Endothelial cell of umbilical vein (primary cell): ENCODE measurements around the gene SPON1. TPM values are rescaled to one million over a fixed set of nuclear protein-coding genes. Genes with fewer than 3 reads are reported as not detected.
A peak's percentile ranks its signal among the peaks of the same experiment; 100 is the strongest.

Source experiments
- BruUV-seq: library from RNA; stranded (reverse); fragments of 400-500 nt; replicated peaks from 2 replicates; lab custom pipeline; 2021; lab: Mats Ljungman, UMichigan
- CTCF ChIA-PET: fragments of 300-600, 350-600 bp; sonication (Branson Sonifier 250); formaldehyde crosslinking; loops from one replicate; lab custom pipeline; 2021; ENCODE audit warnings: antibody characterized with exemption, inconsistent platforms; lab: Charles Lee
- POLR2A ChIA-PET: fragments of 300-600, 350-600 bp; sonication (Branson Sonifier 250); formaldehyde crosslinking; loops from one replicate; lab custom pipeline; 2021; ENCODE audit warnings: antibody characterized with exemption, inconsistent platforms; lab: Charles Lee
- DNase-seq: peaks from one replicate; pipeline ENCODE4 v3.0.0-alpha.2; 2011; ENCODE audit warnings: low read depth, low spot score
- FAIRE-seq: peaks from 2 replicates; lab custom pipeline; 2011; peaks lifted over from hg19 to GRCh38; lab: Jason Lieb, UNC
- H2AFZ ChIP-seq: 2 replicates; pipeline ENCODE4 v1.6.0; 2012; ENCODE audit warnings: low read depth, low read length, control low read depth, inconsistent platforms
- H3K27ac ChIP-seq: 2 replicates; pipeline ENCODE4 v1.5.1; 2011; ENCODE audit warnings: low read depth, mild to moderate bottlenecking, control low read depth, low read length, moderate library complexity; ENCODE audit not compliant: insufficient read depth
- H3K27me3 ChIP-seq, 2 experiments: 2 replicates each; pipeline versions ENCODE4 v1.6.0 to v1.6.1; 2011; ENCODE audit warnings: low read length in 2 of 2, mixed read lengths in 1 of 2; ENCODE audit not compliant: control insufficient read depth in 2 of 2, insufficient read depth in 2 of 2
- H3K36me3 ChIP-seq, 2 experiments: 2 replicates in 1 of 2; 3 replicates in 1 of 2; pipeline ENCODE4 v1.5.1; 2011; ENCODE audit warnings: low read length in 2 of 2, mild to moderate bottlenecking in 1 of 2, moderate library complexity in 1 of 2; ENCODE audit not compliant: control insufficient read depth in 2 of 2, insufficient read depth in 2 of 2; ENCODE audit errors: extremely low read depth in 1 of 2
- H3K4me1 ChIP-seq: 3 replicates; pipeline ENCODE4 v1.5.1; 2011; ENCODE audit warnings: mild to moderate bottlenecking, low read length; ENCODE audit not compliant: control insufficient read depth, insufficient read depth; ENCODE audit errors: extremely low read depth
- H3K4me2 ChIP-seq: 2 replicates; pipeline ENCODE4 v1.6.1; 2011; ENCODE audit warnings: low read length, control low read depth, mixed read lengths; ENCODE audit not compliant: insufficient read depth
- H3K4me3 ChIP-seq, 3 experiments: fragments of 200-600 bp in 1 of 3; sonication (generic), shearing (Covaris generic) in 1 of 3; replicated peaks in 1 of 3; 2 replicates each; pipeline ENCODE4 v1.5.1; 2011 to 2016; ENCODE audit warnings: control low read depth in 3 of 3, low read length in 3 of 3, mild to moderate bottlenecking in 2 of 3, inconsistent platforms in 1 of 3, low read depth in 1 of 3, moderate library complexity in 1 of 3; ENCODE audit not compliant: insufficient read depth in 1 of 3
- H3K79me2 ChIP-seq: 2 replicates; pipeline ENCODE4 v1.6.0; 2012; ENCODE audit warnings: low read length, inconsistent platforms; ENCODE audit not compliant: control insufficient read depth, insufficient read depth
- H3K9ac ChIP-seq: replicated peaks from 2 replicates; pipeline ENCODE3; 2011; ENCODE audit warnings: low read length, control low read depth; ENCODE audit not compliant: insufficient read depth; ENCODE audit errors: extremely low read depth
- H3K9me1 ChIP-seq: replicated peaks from 3 replicates; pipeline ENCODE4 v1.6.0; 2011; ENCODE audit warnings: mild to moderate bottlenecking, low read length; ENCODE audit not compliant: control insufficient read depth, insufficient read depth; ENCODE audit errors: extremely low read depth
- H3K9me3 ChIP-seq: replicated peaks from 2 replicates; pipeline ENCODE4 v1.5.1; 2012; ENCODE audit warnings: low read length, inconsistent platforms; ENCODE audit not compliant: control insufficient read depth, insufficient read depth
- H4K20me1 ChIP-seq: replicated peaks from 2 replicates; pipeline ENCODE3; 2011; ENCODE audit warnings: mild to moderate bottlenecking, low read length; ENCODE audit not compliant: control insufficient read depth, insufficient read depth; ENCODE audit errors: extremely low read depth
- EZH2 ChIP-seq: IDR thresholded peaks from 2 replicates; pipeline ENCODE4 v1.6.1; 2012; ENCODE audit warnings: borderline replicate concordance, low read depth, mild to moderate bottlenecking, moderate library complexity, low read length, inconsistent platforms; ENCODE audit not compliant: severe bottlenecking
- FOS ChIP-seq: IDR thresholded peaks from 2 replicates; pipeline ENCODE4 v1.6.1; 2011; ENCODE audit warnings: mild to moderate bottlenecking, low read length, moderate library complexity, borderline replicate concordance; ENCODE audit not compliant: insufficient read depth
- GATA2 ChIP-seq: IDR thresholded peaks from 2 replicates; pipeline ENCODE4 v1.7.0; 2011; ENCODE audit warnings: low read depth, mild to moderate bottlenecking, moderate library complexity, mixed read lengths, low read length; ENCODE audit not compliant: insufficient read length, insufficient read depth
- JUN ChIP-seq: IDR thresholded peaks from 2 replicates; pipeline ENCODE4 v1.6.1; 2011; ENCODE audit warnings: borderline replicate concordance, low read depth; ENCODE audit not compliant: insufficient read length, insufficient read depth
- MYC ChIP-seq: IDR thresholded peaks from one replicate; pipeline ENCODE4 v1.6.1; 2011; ENCODE audit warnings: mild to moderate bottlenecking, low read depth, low read length
- POLR2A ChIP-seq: IDR thresholded peaks from 2 replicates; pipeline ENCODE4 v1.6.1; 2012; ENCODE audit warnings: low read depth, mild to moderate bottlenecking, control low read depth, low read length
- POLR2AphosphoS5 ChIP-seq: IDR thresholded peaks from 2 replicates; pipeline ENCODE4 v1.6.1; 2012; ENCODE audit warnings: low read depth, mild to moderate bottlenecking, control low read depth, low read length, moderate library complexity; ENCODE audit not compliant: insufficient read depth
- dilution Hi-C: fragments of 300-500 bp; cut with MboI; formaldehyde crosslinking; loops from one replicate; pipeline ENCODE4 v1.15.0; 2019; ENCODE audit warnings: low sequenced_read_pairs; ENCODE audit not compliant: extremely low pct_ligation_motif_present
- intact Hi-C: fragments of 100-400 bp; cut with micrococcal nuclease; formaldehyde crosslinking; loops from one replicate; pipeline ENCODE4 v1.10.0; 2022
- polyA plus RNA-seq, 4 experiments: library from polyadenylated mRNA; depleted of rRNA in 3 of 4; stranded (reverse) in 3 of 4; unstranded in 1 of 4; fragments of >200 nt; gene quantifications; 2 replicates each; pipeline versions ENCODE4 v1.2.1 to v1.2.3, GENCODE V29; 2011 to 2012; ENCODE audit warnings: missing spikeins in 1 of 4
- total RNA-seq: library from RNA; stranded (reverse); gene quantifications from 2 replicates; pipeline ENCODE4 v1.2.3, GENCODE V29; 2021
- TF ChIP-seq, protein P1 (sequence below), 2 donors: IDR thresholded peaks; 1 replicate in 1 of 2; 2 replicates in 1 of 2; pipeline ENCODE4 v1.5.1; 2011; ENCODE audit warnings: low read length in 2 of 2, mild to moderate bottlenecking in 2 of 2, moderate library complexity in 2 of 2, control low read depth in 1 of 2, inconsistent platforms in 1 of 2, low read depth in 1 of 2; ENCODE audit not compliant: insufficient read depth in 1 of 2; ENCODE audit errors: extremely low read depth in 1 of 2
- TF ChIP-seq, protein P2 (sequence below): IDR thresholded peaks from 2 replicates; pipeline ENCODE4 v1.6.1; 2011; ENCODE audit not compliant: insufficient read depth, insufficient read length

Gene SPON1
- total and polyA plus RNA-seq, 2 donors (not counting 3 experiments of a cell fraction or from before 2014, with no cell fraction given), result 0.31 TPM; not detected in 1

DNA sequence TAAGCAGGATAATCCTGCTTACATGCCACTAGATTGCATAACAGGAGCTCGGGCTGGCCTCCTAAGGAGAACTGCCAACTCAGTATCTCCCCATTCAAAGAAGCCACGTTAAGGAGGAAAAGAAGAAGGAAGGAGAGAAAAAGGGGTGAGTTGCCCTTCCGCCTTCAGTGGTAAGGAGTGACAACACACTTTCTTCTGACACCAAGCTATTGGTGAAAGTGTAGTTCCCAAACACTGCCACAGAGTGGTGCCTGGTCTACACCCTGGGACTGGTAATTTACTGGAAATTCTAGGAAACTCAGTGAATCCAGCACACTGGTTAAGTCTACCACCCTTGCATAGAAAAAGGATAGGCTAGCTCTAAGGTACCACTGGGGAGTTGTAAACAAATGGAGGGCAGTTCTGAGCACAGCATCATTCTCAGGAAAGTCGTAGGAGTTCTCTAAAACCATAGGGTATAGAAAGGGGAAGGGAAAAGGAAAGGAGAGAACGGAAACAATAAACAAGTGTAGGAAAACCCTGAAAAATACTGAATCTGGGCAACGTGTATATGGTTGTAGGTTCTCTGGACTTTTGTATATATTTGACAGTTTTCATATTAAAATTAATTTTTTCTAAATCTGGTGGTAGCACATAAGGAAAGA lies 338.3 kb downstream of the SPON1 start:
- H3K9ac ChIP-seq, result no peak overlapping the region
- no peaks in the 10 kb centered on the region for H4K20me1 ChIP-seq
- intact Hi-C loops, result loop anchor here (1.0 to 2.0 kb wide), 4 partner anchors 58 to 155 kb away; no protein-coding TSS in a partner anchor
- no peak overlapping the region for H3K4me3 ChIP-seq
- H3K36me3 ChIP-seq, result no peaks in the 10 kb centered on the region
- no peak overlapping the region for H3K4me2 ChIP-seq
- CTCF ChIA-PET, result interaction anchor here (0.5 to 9.4 kb wide), 57 partner anchors 8 to 222 kb away, joined by 3 to 514 read pairs (median 5); no protein-coding TSS in a partner anchor
- peak; percentile 88 for DNase-seq
- peaks cover 10% of the 10 kb centered on the region for H3K4me1 ChIP-seq
- H3K9me1 ChIP-seq, result peaks cover 4% of the 10 kb centered on the region
- TF ChIP-seq POLR2A (peak; percentile 27), EZH2 (no peak)
- TF ChIP-seq, protein P1, sequence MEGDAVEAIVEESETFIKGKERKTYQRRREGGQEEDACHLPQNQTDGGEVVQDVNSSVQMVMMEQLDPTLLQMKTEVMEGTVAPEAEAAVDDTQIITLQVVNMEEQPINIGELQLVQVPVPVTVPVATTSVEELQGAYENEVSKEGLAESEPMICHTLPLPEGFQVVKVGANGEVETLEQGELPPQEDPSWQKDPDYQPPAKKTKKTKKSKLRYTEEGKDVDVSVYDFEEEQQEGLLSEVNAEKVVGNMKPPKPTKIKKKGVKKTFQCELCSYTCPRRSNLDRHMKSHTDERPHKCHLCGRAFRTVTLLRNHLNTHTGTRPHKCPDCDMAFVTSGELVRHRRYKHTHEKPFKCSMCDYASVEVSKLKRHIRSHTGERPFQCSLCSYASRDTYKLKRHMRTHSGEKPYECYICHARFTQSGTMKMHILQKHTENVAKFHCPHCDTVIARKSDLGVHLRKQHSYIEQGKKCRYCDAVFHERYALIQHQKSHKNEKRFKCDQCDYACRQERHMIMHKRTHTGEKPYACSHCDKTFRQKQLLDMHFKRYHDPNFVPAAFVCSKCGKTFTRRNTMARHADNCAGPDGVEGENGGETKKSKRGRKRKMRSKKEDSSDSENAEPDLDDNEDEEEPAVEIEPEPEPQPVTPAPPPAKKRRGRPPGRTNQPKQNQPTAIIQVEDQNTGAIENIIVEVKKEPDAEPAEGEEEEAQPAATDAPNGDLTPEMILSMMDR (IDR thresholded peaks at IDR 0.05; ENCODE audit: extremely low read depth in 1 of 2, insufficient read depth in 1 of 2, low read depth in 1 of 2, low read length in 2 of 2), result peak; percentile 78 to 86
- no peaks in the 10 kb centered on the region for H3K9me3 ChIP-seq
- peaks cover 91% of the 10 kb centered on the region for H3K79me2 ChIP-seq
- H3K27ac ChIP-seq, result no peak overlapping the region
- BruUV-seq, result no TSS peak
- POLR2A ChIA-PET, result interaction anchor here (1.6 kb wide), 1 partner anchor 155 kb away, joined by 8 read pairs; no protein-coding TSS in a partner anchor
- H3K27me3 ChIP-seq, result no peaks in the 10 kb centered on the region
- dilution Hi-C loops, result no loop called here
- no peak overlapping the region for H2AFZ ChIP-seq
- FAIRE-seq, result peak; percentile 78

DNA sequence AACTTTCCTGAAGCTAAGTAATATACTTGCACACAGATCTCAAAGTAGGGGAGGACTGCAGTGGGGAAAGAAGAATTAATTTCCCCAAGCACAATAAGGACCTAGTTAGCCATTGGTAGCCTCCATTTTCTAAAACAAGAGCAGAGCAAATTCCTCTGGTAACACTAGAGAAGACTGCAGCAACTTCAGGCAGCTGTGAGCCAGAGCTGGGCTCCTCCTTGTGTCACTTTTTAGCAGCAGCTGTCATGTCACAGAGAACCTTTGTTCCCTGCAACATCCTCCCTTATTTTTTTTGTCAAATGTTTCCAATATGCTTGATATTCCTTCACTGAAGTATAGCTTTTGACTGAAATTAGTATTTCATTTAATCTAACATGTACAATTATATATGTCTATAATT lies 342.1 kb downstream of the SPON1 start:
- CTCF ChIA-PET, result interaction anchor here (1.1 to 9.4 kb wide), 11 partner anchors 9 to 150 kb away, joined by 3 to 514 read pairs (median 6); no protein-coding TSS in a partner anchor
- intact Hi-C loops, result no loop called here

More for the DNA sequence above, 342.1 kb downstream of the SPON1 start:
- no TSS peak for BruUV-seq
- Histone ChIP-seq H3K27me3 (no peaks in the 10 kb centered on the region), H4K20me1 (peaks cover 3% of the 10 kb centered on the region), H3K9me3 (no peaks in the 10 kb centered on the region), H3K36me3 (no peaks in the 10 kb centered on the region), H3K4me2 (no peak overlapping the region), H3K9me1 (peaks cover 4% of the 10 kb centered on the region), H3K4me1 (peaks cover 10% of the 10 kb centered on the region), H3K9ac (no peak overlapping the region), H3K79me2 (peaks cover 92% of the 10 kb centered on the region), H3K27ac (no peak overlapping the region), H3K4me3 (no peak overlapping the region), H2AFZ (no peak overlapping the region)
- no peak for FAIRE-seq
- TF ChIP-seq MYC, result no peak
- no peak for TF ChIP-seq EZH2
- TF ChIP-seq, protein P1 (IDR thresholded peaks at IDR 0.05; ENCODE audit: extremely low read depth in 1 of 2, insufficient read depth in 1 of 2, low read depth in 1 of 2, low read length in 2 of 2), result no peak
- no peak for TF ChIP-seq POLR2A
- TF ChIP-seq GATA2, result no peak
- TF ChIP-seq, protein P2, sequence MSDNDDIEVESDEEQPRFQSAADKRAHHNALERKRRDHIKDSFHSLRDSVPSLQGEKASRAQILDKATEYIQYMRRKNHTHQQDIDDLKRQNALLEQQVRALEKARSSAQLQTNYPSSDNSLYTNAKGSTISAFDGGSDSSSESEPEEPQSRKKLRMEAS, result no peak
- TF ChIP-seq JUN, result no peak
- no peak for TF ChIP-seq POLR2AphosphoS5
- no peak for TF ChIP-seq FOS
- DNase-seq, result no peak
- POLR2A ChIA-PET, result interaction anchor here (1.3 kb wide), 1 partner anchor 150 kb away, joined by 8 read pairs; no protein-coding TSS in a partner anchor
- dilution Hi-C loops, result no loop called here
